GM12892 (cell line): ENCODE results near the gene SDC1.
A peak's percentile ranks its signal among the peaks of the same experiment; 100 is the strongest.

Experiments
- DNase-seq: peaks from one replicate; pipeline ENCODE4 v3.0.0; 2011; ENCODE audit not compliant: insufficient read length
- FAIRE-seq: peaks from 2 replicates; lab custom pipeline; 2011; peaks lifted over from hg19 to GRCh38; lab: Jason Lieb, UNC
- POLR2A ChIP-seq: IDR thresholded peaks from 2 replicates; pipeline ENCODE4 v1.6.1; 2011; ENCODE audit warnings: low read depth, low read length, control low read depth
- POLR2AphosphoS5 ChIP-seq: IDR thresholded peaks from 2 replicates; pipeline ENCODE4 v1.6.1; 2011; ENCODE audit warnings: low read depth, low read length, control low read depth
- TAF1 ChIP-seq: IDR thresholded peaks from 2 replicates; pipeline ENCODE4 v1.6.1; 2011; ENCODE audit warnings: low read depth, mild to moderate bottlenecking, control low read depth, low read length, borderline replicate concordance

The SDC1 gene

GRCh38 chr2:20217041-20217970 is 7.6 kb downstream of the SDC1 start:
- no peak for FAIRE-seq
- TF ChIP-seq POLR2AphosphoS5 (no peak), POLR2A (no peak), TAF1 (no peak)
- DNase-seq, result no peak

- FAIRE-seq, result no peak
- no peak for DNase-seq
- no peak for TF ChIP-seq POLR2AphosphoS5
These were observed 8.6 kb downstream of the SDC1 start for GRCh38 chr2:20216130-20217025.

GRCh38 chr2:20215183-20216040 is 9.5 kb downstream of the SDC1 start:
- no peak for TF ChIP-seq POLR2A
- TF ChIP-seq POLR2AphosphoS5, result no peak
- no peak for TF ChIP-seq TAF1
- DNase-seq (no peak), FAIRE-seq (peak; percentile 27)

- DNase-seq, result no peak
- TF ChIP-seq TAF1 (no peak), POLR2A (no peak), POLR2AphosphoS5 (no peak)
- FAIRE-seq, result peak; percentile 73
These were observed 10.3 kb downstream of the SDC1 start for GRCh38 chr2:20214566-20215182.

- TF ChIP-seq TAF1 (no peak), POLR2A (no peak), POLR2AphosphoS5 (no peak; the same call in 1 of the 2 replicates)
- peak; percentile 74 for FAIRE-seq
- DNase-seq, result no peak
These were observed 11.0 kb downstream of the SDC1 start for GRCh38 chr2:20213651-20214565.

GRCh38 chr2:20212871-20213503 is 11.9 kb downstream of the SDC1 start:
- no peak for DNase-seq
- no peak for FAIRE-seq

GRCh38 chr2:20212459-20212870 is 12.5 kb downstream of the SDC1 start:
- FAIRE-seq (peak; percentile 97), DNase-seq (peak; percentile 78)
- TF ChIP-seq TAF1 (peak; percentile 70; the same call in 1 of the 2 replicates), POLR2AphosphoS5 (peak; percentile 70; the same call in 1 of the 2 replicates), POLR2A (peak; percentile 88)

More at GRCh38 chr2:20212871-20213503, 11.9 kb downstream of the SDC1 start:
- TF ChIP-seq POLR2A, result no peak; the same call in 1 of the 2 replicates
- no peak for TF ChIP-seq TAF1
- TF ChIP-seq POLR2AphosphoS5, result no peak

- TF ChIP-seq TAF1, result no peak
- TF ChIP-seq POLR2A, result no peak
- no peak for TF ChIP-seq POLR2AphosphoS5
- FAIRE-seq (no peak), DNase-seq (no peak)
These were observed 13.0 kb downstream of the SDC1 start for GRCh38 chr2:20211860-20212458.

- DNase-seq, result no peak
- TF ChIP-seq POLR2AphosphoS5, result no peak
- no peak for TF ChIP-seq TAF1
- TF ChIP-seq POLR2A, result no peak
- FAIRE-seq, result no peak
These were observed 13.5 kb downstream of the SDC1 start for GRCh38 chr2:20211420-20211819.
